ENCODE data around the gene CAPZA1. TPM values are rescaled to one million over a fixed set of nuclear protein-coding genes. Genes with fewer than 3 reads are reported as not detected.
A peak's percentile ranks its signal among the peaks of the same experiment; 100 is the strongest.

The CAPZA1 gene
- total and polyA plus RNA-seq, 2 donors (not counting 3 experiments of a cell fraction or from before 2014, with no cell fraction given), result 77.1 to 183 TPM

DNA sequence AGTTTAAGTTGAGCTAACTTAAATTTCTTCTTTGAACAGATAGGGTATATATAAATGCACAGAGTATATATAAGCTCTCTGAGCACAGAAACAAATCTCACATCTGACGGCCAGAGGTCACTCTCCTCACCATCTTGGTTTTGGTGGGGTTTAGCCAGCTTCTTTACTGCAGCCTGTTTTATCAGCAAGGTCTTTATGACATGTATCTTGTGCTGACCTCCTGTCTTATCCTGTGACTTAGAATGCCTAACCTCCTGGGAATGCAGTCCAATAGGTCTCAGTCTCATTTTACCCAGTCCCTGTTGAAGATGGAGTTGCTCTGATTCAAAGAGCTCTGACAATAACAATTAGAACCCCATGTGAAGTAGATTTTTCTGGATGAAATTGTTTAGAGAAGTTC lies 53.2 kb downstream of the CAPZA1 start:
- H3K4me1 ChIP-seq (ENCODE audit: control insufficient read depth, extremely low read depth, insufficient read depth, low read length), result peaks cover 21% of the 10 kb centered on the region
- no peaks in the 10 kb centered on the region for H3K27me3 ChIP-seq (ENCODE audit: control insufficient read depth in 2 of 2, insufficient read depth in 2 of 2, low read length in 2 of 2)
- TF ChIP-seq POLR2AphosphoS5 (IDR thresholded peaks at IDR 0.05; ENCODE audit: insufficient read depth, low read depth, low read length) (peak; percentile 11), JUN (IDR thresholded peaks at IDR 0.05; ENCODE audit: borderline replicate concordance, insufficient read depth, insufficient read length, low read depth) (no peak), EZH2 (IDR thresholded peaks at IDR 0.05; ENCODE audit: borderline replicate concordance, low read depth, low read length, severe bottlenecking) (no peak), MAX (IDR thresholded peaks at IDR 0.05; ENCODE audit: insufficient read depth, insufficient read length) (no peak), POLR2A (IDR thresholded peaks at IDR 0.05; ENCODE audit: low read depth, low read length) (no peak), MYC (IDR thresholded peaks at IDR 0.05; ENCODE audit: low read depth, low read length) (no peak), GATA2 (IDR thresholded peaks at IDR 0.05; ENCODE audit: insufficient read depth, insufficient read length, low read depth, low read length) (no peak)
- TF ChIP-seq, protein P1, sequence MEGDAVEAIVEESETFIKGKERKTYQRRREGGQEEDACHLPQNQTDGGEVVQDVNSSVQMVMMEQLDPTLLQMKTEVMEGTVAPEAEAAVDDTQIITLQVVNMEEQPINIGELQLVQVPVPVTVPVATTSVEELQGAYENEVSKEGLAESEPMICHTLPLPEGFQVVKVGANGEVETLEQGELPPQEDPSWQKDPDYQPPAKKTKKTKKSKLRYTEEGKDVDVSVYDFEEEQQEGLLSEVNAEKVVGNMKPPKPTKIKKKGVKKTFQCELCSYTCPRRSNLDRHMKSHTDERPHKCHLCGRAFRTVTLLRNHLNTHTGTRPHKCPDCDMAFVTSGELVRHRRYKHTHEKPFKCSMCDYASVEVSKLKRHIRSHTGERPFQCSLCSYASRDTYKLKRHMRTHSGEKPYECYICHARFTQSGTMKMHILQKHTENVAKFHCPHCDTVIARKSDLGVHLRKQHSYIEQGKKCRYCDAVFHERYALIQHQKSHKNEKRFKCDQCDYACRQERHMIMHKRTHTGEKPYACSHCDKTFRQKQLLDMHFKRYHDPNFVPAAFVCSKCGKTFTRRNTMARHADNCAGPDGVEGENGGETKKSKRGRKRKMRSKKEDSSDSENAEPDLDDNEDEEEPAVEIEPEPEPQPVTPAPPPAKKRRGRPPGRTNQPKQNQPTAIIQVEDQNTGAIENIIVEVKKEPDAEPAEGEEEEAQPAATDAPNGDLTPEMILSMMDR (IDR thresholded peaks at IDR 0.05; ENCODE audit: extremely low read depth in 1 of 2, insufficient read depth in 1 of 2, low read depth in 1 of 2, low read length in 2 of 2), result no peak
- no peak overlapping the region for H3K4me2 ChIP-seq (ENCODE audit: insufficient read depth, low read length)
- no peak overlapping the region for H2AFZ ChIP-seq (ENCODE audit: low read depth, low read length)
- peaks cover 16% of the 10 kb centered on the region for H3K79me2 ChIP-seq (ENCODE audit: control insufficient read depth, insufficient read depth, low read length)
- BruUV-seq (replicated peaks), result no TSS peak
- intact Hi-C loops (cut with micrococcal nuclease), result no loop called here
- dilution Hi-C loops (cut with MboI; ENCODE audit: extremely low pct_ligation_motif_present, low sequenced_read_pairs), result no loop called here
- peaks cover 2% of the 10 kb centered on the region for H4K20me1 ChIP-seq (replicated peaks; ENCODE audit: control insufficient read depth, extremely low read depth, insufficient read depth, low read length)
- CTCF ChIA-PET, result interaction anchor here (0.6 to 5.5 kb wide), 23 partner anchors 11 to 374 kb away, joined by 3 to 57 read pairs (median 6); partner anchors contain the start of genes CAPZA1, PPM1J, RHOC and ST7L
- peaks cover 3 to 18% of the 10 kb centered on the region in 2 experiments for H3K36me3 ChIP-seq (ENCODE audit: control insufficient read depth in 2 of 2, extremely low read depth in 1 of 2, insufficient read depth in 2 of 2, low read length in 2 of 2)
- no peak overlapping the region for H3K27ac ChIP-seq (ENCODE audit: insufficient read depth, low read depth, low read length)
- no peak overlapping the region for H3K4me3 ChIP-seq (replicated peaks in 1 of 3; ENCODE audit: insufficient read depth in 1 of 3, low read depth in 1 of 3, low read length in 3 of 3)
- FAIRE-seq (no peak), DNase-seq (ENCODE audit: low read depth, low spot score) (no peak)
- POLR2A ChIA-PET, result interaction anchor here (3.6 kb wide), 1 partner anchor 32 kb away, joined by 19 read pairs; no protein-coding TSS in a partner anchor
- no peaks in the 10 kb centered on the region for H3K9me3 ChIP-seq (replicated peaks; ENCODE audit: control insufficient read depth, insufficient read depth, low read length)
- H3K9ac ChIP-seq (replicated peaks; ENCODE audit: extremely low read depth, insufficient read depth, low read length), result no peak overlapping the region
- H3K9me1 ChIP-seq (replicated peaks; ENCODE audit: control insufficient read depth, extremely low read depth, insufficient read depth, low read length), result no peaks in the 10 kb centered on the region

Data from endothelial cell of umbilical vein (primary cell).